Mucosa of gallbladder (tissue), 1 donor: Measurements from ENCODE around the gene VAV2. TPM values are rescaled to one million over a fixed set of nuclear protein-coding genes. Genes with fewer than 3 reads are reported as not detected.

ENCODE experiments used
- DNase-seq: peaks from one replicate; pipeline ENCODE4 v3.0.0-alpha.2; 2020; ENCODE audit warnings: low spot score
- total RNA-seq: library from RNA; stranded (reverse); gene quantifications from one replicate; pipeline ENCODE4 v1.2.1, GENCODE V29; 2021
- donor health status: DM: no; HTN: no; CAD: no.

Gene VAV2
- total RNA-seq, 1 donor from 2014 or later: 64.4 TPM

DNA sequence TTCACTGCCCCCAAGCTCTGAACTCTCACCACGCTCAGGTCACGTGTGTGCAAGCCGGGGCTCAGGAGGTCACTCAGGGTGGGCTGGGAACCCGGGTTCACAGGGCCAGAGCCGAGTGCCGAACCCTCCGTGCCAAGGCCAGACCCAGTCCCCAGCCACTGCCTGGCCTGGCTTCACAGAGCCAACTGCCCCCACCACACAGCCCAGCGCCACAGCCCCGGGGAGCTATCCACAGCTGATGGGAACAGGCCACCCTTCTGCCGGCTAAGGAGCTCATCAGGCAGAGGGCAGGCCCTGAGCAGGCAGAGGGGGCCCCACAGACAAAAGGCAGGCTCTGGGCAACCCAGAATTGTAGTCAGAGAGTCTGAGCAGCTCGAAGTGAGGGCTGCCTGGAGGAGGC is 117.0 kb downstream of the VAV2 start:
- DNase-seq: no peak

- DNase-seq: no peak
Observed at GRCh38 chr9:133874659-133875058, 117.5 kb downstream of the VAV2 start.

GRCh38 chr9:133874060-133874657 is 118.0 kb downstream of the VAV2 start:
- DNase-seq: peak; percentile 25

- no peak for DNase-seq
Observed at GRCh38 chr9:133873461-133873891, 118.6 kb downstream of the VAV2 start.

- no peak for DNase-seq
Observed at GRCh38 chr9:133873009-133873408, 119.1 kb downstream of the VAV2 start.

- DNase-seq: no peak
Observed at GRCh38 chr9:133870598-133871595, 121.2 kb downstream of the VAV2 start.

- no peak for DNase-seq
Observed at GRCh38 chr9:133869674-133870405, 122.3 kb downstream of the VAV2 start.

GRCh38 chr9:133868203-133868602 is 123.9 kb downstream of the VAV2 start:
- no peak for DNase-seq

DNA sequence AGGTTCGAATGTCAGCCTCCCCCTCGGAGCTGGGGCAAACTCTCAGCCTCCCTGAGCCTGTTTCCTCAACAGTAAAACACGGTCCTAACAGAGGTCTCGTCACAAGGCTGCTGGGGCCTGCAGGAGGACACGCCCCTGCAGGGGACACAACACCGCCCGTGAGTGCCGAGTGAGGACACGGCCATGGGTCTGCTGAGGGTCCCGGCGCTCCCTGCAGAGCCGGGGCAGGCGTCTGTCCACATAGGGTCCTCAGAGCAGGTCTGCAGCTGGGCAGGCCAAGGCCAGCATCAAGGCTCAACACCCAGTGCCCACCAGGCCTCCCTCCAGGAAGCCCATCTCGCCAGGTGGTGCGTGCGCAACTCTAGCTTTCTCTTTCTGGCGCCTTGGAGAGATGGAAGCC is 125.2 kb downstream of the VAV2 start:
- DNase-seq: no peak

- DNase-seq: no peak
Observed at GRCh38 chr9:133864011-133864410, 128.1 kb downstream of the VAV2 start.

DNA sequence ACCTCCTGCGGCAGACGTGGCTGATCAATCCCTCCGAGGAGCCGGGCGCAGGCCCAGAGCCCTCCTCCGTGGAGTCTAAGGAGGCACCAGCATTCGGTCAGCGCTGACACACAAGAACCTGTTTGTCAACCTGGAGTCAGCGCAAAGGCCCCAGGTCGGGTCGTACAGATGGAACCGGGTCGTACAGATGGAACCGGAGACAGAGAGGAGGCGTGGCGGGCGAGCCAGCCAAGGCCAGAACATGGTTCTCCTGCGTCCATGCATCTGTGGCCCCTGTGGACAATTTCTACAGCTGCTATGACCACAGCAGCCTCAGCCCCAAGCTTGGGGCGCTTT is 128.9 kb downstream of the VAV2 start:
- no peak for DNase-seq

- peak; percentile 44 for DNase-seq
Observed at GRCh38 chr9:133862585-133863256, 129.4 kb downstream of the VAV2 start.

DNA sequence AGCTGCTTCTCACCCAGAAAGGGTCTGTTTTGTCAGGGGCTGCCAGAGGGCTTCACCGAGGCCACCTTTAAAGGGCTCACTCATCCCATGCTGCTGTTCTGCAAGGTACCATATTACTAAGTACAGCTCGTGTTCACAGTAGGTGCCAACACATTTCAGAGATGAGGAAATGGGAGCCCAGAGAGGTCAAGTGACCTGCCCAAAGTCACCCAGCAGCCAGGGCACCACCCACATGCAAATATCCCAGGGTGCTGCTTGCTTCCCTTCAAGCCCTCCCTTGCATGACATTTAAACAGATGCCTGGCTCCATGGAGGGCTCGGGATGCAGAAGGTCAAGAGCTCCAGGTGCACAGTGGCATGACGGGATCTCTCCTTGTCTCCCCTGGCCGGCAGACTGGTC is 130.4 kb downstream of the VAV2 start:
- DNase-seq: no peak

DNA sequence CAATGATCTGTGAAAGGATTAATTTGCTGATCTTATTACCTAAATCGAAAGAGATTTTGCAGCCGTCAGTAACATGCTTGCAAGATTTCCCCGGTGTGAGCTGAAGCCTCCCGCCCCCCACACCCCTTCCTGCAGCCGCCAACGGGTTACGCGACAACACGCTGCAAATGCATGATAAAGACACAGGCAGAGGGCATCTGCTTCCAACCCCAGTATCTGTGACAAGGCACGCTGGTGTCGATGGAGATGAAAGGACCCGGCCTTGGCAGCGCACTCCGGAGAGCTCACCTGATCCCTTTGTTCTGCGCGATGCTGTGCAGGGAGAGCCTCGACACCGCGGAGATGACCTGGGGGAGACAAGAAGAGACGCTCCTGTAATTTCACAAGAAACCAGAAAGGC is 131.0 kb downstream of the VAV2 start:
- no peak for DNase-seq

GRCh38 chr9:133858771-133859170 is 133.4 kb downstream of the VAV2 start:
- no peak for DNase-seq

DNA sequence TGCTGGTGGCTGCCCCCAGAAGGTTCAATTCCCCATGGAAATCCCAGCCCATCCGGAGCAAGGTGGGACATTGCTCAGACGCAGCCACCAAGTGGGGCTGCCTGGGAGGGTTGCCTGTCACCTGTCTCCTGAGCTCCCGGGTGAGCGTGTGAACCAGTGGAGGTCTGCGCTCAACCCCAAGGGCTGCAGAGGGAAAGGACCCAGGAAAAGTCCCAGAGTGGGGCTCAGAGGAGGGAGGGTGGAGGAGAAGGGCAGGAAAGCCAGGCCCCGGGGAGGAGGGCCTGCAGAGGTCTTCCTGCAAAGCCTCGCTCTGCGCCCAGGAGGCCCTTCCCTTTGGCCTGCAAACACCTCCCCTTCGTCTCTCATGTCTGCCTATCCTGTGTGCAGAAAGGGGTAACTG is 134.5 kb downstream of the VAV2 start:
- DNase-seq: no peak

GRCh38 chr9:133856798-133857197 is 135.3 kb downstream of the VAV2 start:
- no peak for DNase-seq

GRCh38 chr9:133855802-133856521 is 136.2 kb downstream of the VAV2 start:
- DNase-seq: peak; percentile 73

- no peak for DNase-seq
Observed at GRCh38 chr9:133855371-133855770, 136.8 kb downstream of the VAV2 start.

DNA sequence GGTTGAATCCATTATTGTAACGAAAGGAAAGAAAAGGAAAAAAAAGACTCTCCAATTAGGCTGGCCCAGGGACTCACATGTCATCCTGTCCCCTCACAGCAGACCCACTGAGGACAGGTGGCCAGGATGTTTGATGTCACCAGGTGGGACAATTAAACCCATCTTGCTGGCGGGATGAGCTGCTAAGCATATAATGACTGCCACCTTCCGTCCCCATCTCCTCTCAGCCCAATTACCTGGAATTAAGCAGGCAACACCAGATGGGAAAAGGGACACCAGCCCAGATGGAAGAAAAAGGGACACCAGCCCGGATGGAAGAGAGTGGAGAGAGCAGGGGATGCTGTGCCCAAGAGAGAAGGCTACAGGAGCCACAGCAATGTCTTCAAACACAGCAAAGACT is 137.4 kb downstream of the VAV2 start:
- DNase-seq: no peak

GRCh38 chr9:133854048-133854447 is 138.1 kb downstream of the VAV2 start:
- DNase-seq: no peak
